GM12874 (cell line): Measurements from ENCODE around the gene STS.
A peak's percentile ranks its signal among the peaks of the same experiment; 100 is the strongest.

Experiments used
- TF ChIP-seq, protein P1 (sequence below): IDR thresholded peaks from 2 replicates; pipeline ENCODE4 v1.5.1; 2011; ENCODE audit warnings: low read depth, mild to moderate bottlenecking, control low read depth, low read length, moderate library complexity; ENCODE audit not compliant: insufficient read depth

Gene STS

DNA sequence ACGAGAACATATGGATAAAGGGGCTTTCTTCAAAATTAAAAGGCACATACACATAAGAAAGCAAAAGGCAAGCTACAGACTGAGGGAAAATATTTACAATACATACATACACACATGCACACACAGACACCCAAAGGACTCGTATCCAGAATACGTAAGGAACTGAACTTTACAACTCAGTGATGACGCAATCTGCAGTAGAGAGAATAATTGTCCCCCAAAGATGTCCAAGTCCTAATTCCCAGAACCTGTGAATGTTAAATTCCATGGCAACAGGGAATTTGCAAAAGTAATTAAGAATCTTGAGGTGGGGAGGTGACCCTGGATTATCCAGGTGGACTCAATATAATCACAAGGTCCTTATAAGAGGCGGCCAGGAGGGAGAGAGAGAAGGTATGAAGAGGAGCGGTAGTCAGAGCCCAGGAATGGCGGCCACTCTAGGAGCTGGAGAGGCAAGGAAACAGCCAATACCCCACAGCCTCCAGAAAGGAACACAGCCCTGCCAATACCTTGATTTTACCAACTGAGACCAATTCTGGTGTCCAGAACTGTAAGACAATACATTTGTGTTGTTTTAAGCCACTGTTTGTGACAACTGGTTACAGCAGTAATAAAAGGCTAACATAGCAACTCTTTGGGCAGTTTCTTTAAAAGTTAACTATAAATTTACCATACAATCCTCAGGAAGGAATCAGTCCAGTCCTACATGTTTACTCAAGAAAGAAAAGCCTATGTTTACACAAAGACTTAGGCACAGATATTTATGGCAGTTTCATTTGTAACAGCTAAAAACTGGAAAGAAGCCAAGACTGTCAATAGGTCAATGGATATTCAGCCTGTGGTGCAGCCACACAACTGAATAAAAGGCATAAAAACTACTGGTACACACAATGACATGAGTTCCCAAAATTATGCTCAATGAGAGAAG lies 27.3 kb upstream of the STS start:
- TF ChIP-seq, protein P1, sequence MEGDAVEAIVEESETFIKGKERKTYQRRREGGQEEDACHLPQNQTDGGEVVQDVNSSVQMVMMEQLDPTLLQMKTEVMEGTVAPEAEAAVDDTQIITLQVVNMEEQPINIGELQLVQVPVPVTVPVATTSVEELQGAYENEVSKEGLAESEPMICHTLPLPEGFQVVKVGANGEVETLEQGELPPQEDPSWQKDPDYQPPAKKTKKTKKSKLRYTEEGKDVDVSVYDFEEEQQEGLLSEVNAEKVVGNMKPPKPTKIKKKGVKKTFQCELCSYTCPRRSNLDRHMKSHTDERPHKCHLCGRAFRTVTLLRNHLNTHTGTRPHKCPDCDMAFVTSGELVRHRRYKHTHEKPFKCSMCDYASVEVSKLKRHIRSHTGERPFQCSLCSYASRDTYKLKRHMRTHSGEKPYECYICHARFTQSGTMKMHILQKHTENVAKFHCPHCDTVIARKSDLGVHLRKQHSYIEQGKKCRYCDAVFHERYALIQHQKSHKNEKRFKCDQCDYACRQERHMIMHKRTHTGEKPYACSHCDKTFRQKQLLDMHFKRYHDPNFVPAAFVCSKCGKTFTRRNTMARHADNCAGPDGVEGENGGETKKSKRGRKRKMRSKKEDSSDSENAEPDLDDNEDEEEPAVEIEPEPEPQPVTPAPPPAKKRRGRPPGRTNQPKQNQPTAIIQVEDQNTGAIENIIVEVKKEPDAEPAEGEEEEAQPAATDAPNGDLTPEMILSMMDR, result no peak

DNA sequence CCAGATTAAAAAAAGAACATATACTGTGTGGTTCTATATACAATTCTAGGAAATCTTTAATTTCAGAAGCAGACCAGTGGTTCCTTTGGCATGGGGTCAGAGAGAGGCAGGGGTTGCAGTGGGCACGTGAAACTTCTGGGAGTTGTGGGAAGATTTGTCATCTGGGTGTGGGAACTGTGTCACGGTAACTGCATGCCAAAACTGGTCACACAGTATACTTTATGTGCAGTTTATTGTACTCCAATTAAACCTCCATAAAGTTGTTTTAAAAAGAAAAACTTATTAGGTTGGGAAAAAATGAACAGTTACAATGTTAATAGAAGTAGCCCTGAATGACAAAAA lies 26.7 kb upstream of the STS start:
- TF ChIP-seq, protein P1, result no peak

DNA sequence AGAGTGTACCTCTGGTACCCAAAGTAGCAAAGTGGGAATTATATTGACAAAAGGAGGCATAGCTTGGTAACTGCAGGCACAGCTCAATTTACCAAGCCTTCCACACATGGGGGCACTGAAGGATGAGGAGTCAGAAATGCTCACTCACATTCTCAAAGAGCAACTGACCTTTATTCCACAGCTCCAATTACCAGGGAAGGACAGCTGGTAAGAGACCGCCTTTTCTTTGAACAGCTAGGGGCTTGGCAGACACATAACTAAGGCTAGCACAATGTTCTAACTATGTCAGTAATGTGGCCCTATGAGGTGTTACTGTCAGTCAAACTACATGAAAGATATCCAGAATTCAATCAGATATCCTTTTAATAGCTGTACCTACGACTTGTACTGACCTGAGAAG lies 20.5 kb upstream of the STS start:
- TF ChIP-seq, protein P1, result no peak

DNA sequence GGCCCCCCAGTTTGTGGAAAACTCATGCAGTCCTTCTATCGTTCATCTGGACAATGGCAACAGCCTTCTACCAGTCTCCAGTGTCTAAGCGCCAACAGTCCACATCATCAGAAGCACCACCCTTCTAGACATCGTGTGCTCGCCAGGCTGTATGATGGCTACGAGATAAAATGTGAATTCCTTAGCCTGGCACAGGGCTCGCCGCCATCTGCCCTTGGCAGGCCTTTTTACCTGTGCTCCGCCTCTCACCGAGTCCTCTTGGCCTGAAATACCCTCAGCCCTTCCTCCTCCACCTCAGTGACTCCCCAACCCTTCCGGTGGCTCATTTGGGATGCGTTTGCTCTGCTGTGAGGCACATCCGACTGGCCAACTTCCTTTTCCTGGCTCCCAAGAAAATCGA lies 15.9 kb upstream of the STS start:
- TF ChIP-seq, protein P1, result no peak

DNA sequence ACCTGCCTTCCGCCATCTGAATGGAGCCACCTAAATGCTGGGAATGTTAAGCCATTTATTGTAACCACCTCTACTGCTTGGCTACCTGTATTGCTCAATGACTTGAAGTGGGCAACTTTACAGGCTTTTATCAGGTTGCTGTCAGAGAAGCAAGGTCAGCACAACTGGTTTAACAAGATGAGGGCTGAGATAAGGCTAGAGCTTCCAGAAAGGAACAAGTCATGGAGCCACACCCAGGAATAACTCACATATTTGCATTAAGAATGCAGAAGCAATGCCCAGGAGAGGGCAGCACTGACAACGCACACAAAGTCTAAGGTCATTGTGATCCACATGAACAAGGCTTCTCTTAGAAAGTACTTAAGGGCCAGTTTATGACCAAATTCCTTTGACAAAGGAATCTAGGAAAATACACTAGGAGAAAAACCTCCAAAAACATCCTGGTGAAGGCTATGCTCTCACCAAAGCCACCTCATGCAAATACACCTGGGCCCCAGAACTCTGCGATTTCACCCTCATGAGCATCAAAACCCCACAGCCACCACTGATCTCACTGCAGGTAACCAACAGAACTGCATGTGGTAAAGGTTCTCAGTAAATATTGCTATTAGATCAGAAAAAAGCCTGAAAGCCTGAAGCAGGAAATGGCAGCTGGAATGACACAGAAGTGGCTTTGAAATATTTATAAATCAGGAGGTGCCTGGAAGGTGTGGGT lies 15.0 kb upstream of the STS start:
- TF ChIP-seq, protein P1, result peak; percentile 36; the same call in 1 of the 2 replicates

DNA sequence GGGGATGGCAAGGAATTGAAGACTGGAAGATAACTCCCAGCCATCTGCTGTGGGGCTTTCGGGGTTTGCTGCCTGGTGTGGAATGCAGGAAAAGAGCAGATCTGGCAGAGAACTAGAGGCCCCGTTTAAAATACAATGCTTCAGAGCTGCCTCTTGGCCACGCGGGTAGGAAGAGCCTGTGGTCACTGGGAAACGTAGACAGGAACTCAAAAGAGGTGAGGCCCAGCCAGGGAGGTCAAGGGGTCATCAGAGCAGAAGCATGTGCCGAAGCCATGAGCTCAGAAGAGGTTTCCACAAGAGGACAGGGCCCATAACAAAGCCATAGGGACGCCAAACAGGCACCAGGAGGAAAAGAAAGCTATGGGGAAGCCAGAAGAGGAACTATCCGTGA lies 14.5 kb upstream of the STS start:
- TF ChIP-seq, protein P1, result no peak

DNA sequence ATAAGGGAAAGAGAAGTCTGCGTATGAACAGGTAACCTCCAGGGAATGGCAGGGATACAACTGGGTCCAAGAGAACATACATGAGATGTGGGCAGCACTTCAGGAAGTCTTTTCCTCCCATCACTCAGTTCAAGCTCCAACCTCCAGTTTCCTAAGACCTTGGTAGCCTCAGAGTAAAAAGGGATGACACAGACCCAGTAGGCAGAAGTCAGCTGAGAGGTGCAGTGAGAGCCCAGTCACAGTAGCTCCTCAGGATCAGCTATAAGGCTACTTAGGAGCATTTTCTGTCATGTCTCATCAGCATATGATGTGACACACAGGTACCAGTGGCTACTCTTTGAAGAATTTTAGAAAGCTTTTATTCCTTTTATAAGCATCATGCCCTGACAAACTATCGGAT lies 12.5 kb upstream of the STS start:
- TF ChIP-seq, protein P1, result no peak
